PC-9 (cell line): ENCODE data around the gene BPIFA1. TPM values are rescaled to one million over a fixed set of nuclear protein-coding genes. Genes with fewer than 3 reads are reported as not detected.

Source experiments
- BruUV-seq: library from RNA; stranded (reverse); fragments of 400-500 nt; replicated peaks from 2 replicates; lab custom pipeline; 2021; lab: Mats Ljungman, UMichigan
- CTCF ChIA-PET: fragments of 300-600 bp; sonication (Branson Sonifier 250); formaldehyde crosslinking; loops from one replicate; lab custom pipeline; 2022; ENCODE audit warnings: antibody characterized with exemption; lab: Charles Lee
- POLR2A ChIA-PET: fragments of 300-600 bp; sonication (Branson Sonifier 250); formaldehyde crosslinking; loops from one replicate; lab custom pipeline; 2022; ENCODE audit warnings: antibody characterized with exemption; ENCODE audit not compliant: unreplicated experiment; lab: Charles Lee
- DNase-seq, 2 experiments: peaks; one replicate each; pipeline versions ENCODE4 v3.0.0 to v3.0.0-alpha.2; 2015 to 2022; ENCODE audit warnings: mixed read lengths in 1 of 2
- H2AFZ ChIP-seq: fragments of 200-600 bp; sonication (generic); 2 replicates; pipeline ENCODE4 v1.8.1; 2017; ENCODE audit warnings: antibody characterized with exemption
- H3F3A ChIP-seq: fragments of 200-600 bp; sonication (generic); 2 replicates; pipeline ENCODE4 v1.8.1; 2017; ENCODE audit warnings: antibody characterized with exemption, mild to moderate bottlenecking, low read depth; ENCODE audit not compliant: insufficient read depth
- H3K27ac ChIP-seq: fragments of 200-600 bp; sonication (generic); 2 replicates; pipeline ENCODE4 v1.6.1; 2016; ENCODE audit warnings: mixed run types
- H3K27me3 ChIP-seq: fragments of 200-600 bp; sonication (generic); 2 replicates; pipeline ENCODE4 v1.6.1; 2016; ENCODE audit warnings: low read depth, mixed run types; ENCODE audit not compliant: insufficient read depth
- H3K36me3 ChIP-seq: fragments of 200-600 bp; sonication (generic); 2 replicates; pipeline ENCODE4 v1.6.1; 2016; ENCODE audit warnings: low read depth, mixed run types
- H3K4me1 ChIP-seq: fragments of 200-600 bp; sonication (generic); replicated peaks from 2 replicates; pipeline ENCODE4 v1.6.1; 2016; ENCODE audit warnings: mixed run types; ENCODE audit not compliant: insufficient read depth
- H3K4me2 ChIP-seq: fragments of 200-600 bp; sonication (generic); 2 replicates; pipeline ENCODE4 v1.6.1; 2017; ENCODE audit warnings: mixed run types
- H3K4me3 ChIP-seq: fragments of 200-600 bp; sonication (generic); 2 replicates; pipeline ENCODE4 v1.6.1; 2016; ENCODE audit warnings: mixed run types
- H3K79me2 ChIP-seq: fragments of 200-600 bp; sonication (generic); 2 replicates; pipeline ENCODE4 v1.6.1; 2017; ENCODE audit warnings: low read depth, mixed run types
- H3K9me2 ChIP-seq: fragments of 200-600 bp; sonication (generic); 2 replicates; pipeline ENCODE4 v1.8.1; 2017; ENCODE audit warnings: mild to moderate bottlenecking; ENCODE audit not compliant: insufficient read depth
- H3K9me3 ChIP-seq: fragments of 200-600 bp; sonication (generic); 2 replicates; pipeline ENCODE4 v1.8.1; 2016; ENCODE audit warnings: low read depth; ENCODE audit not compliant: insufficient read depth
- H4K20me1 ChIP-seq: fragments of 200-600 bp; sonication (generic); 2 replicates; pipeline ENCODE4 v1.8.1; 2017; ENCODE audit not compliant: insufficient read depth
- EZH2 ChIP-seq: fragments of 200-600 bp; sonication (generic); IDR thresholded peaks from 2 replicates; pipeline ENCODE4 v1.8.0; 2017; ENCODE audit warnings: antibody characterized with exemption, low read depth
- intact Hi-C: fragments of 100-400 bp; cut with micrococcal nuclease; formaldehyde crosslinking; loops from one replicate; pipeline ENCODE4 v1.10.0; 2022; ENCODE audit not compliant: unreplicated experiment
- total RNA-seq: library from RNA; stranded (reverse); gene quantifications from 2 replicates; pipeline ENCODE4 v1.2.3, GENCODE V29; 2021
- TF ChIP-seq, protein P1 (sequence below): fragments of 200-600 bp; sonication (generic); conservative IDR thresholded peaks from 2 replicates; pipeline ENCODE4 v1.6.1; 2017; ENCODE audit warnings: mixed run types, antibody characterized with exemption, mild to moderate bottlenecking, moderate library complexity

BPIFA1 gene
- total RNA-seq, 1 experiment from 2014 or later = not detected

DNA sequence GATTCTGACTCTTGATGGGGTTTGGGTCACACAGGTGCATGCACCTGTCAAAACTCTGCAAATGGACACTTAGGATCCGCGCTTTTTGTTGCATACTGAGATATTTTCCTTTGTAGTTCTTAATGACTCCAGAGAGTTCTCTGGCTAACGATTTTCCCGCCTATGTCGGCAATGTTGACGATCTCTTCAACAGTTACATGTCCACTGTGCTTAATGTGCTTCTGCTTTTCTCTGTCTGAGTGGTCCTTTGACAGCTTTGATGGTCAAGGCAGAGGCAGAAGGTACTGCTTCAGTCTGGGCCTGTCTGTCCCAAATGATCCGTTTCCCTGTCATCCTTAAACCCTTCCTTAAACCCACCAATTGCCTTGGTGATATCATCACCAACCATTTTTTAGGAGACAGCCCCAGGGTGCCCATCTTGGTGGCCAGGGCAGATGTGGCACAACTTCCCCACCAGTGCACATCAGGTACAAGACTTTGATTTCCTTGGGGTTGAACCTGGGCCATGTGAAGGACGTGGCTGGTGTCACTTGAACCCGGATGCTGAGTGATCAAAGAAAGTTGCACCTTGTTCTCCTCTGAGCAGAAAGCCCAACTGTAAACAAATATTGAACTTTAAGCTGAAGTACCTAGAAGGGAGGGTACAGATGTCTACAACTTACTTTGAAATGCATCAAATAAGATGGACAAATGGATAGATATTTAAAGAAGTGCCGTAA lies 36.5 kb downstream of the BPIFA1 start:
- Histone ChIP-seq H3F3A (peaks cover under 1% of the 10 kb centered on the region; the same call in 1 of the 2 replicates), H4K20me1 (no peaks in the 10 kb centered on the region), H3K9me3 (no peaks in the 10 kb centered on the region), H3K4me1 (peaks cover 20% of the 10 kb centered on the region), H3K36me3 (no peaks in the 10 kb centered on the region), H3K4me2 (no peak overlapping the region), H3K27me3 (no peaks in the 10 kb centered on the region), H2AFZ (no peak overlapping the region), H3K9me2 (no peaks in the 10 kb centered on the region), H3K79me2 (no peaks in the 10 kb centered on the region), H3K4me3 (no peak overlapping the region), H3K27ac (no peak overlapping the region)
- DNase-seq = no peak
- POLR2A ChIA-PET = no interaction called here
- BruUV-seq = no TSS peak
- CTCF ChIA-PET = no interaction called here
- TF ChIP-seq, protein P1, sequence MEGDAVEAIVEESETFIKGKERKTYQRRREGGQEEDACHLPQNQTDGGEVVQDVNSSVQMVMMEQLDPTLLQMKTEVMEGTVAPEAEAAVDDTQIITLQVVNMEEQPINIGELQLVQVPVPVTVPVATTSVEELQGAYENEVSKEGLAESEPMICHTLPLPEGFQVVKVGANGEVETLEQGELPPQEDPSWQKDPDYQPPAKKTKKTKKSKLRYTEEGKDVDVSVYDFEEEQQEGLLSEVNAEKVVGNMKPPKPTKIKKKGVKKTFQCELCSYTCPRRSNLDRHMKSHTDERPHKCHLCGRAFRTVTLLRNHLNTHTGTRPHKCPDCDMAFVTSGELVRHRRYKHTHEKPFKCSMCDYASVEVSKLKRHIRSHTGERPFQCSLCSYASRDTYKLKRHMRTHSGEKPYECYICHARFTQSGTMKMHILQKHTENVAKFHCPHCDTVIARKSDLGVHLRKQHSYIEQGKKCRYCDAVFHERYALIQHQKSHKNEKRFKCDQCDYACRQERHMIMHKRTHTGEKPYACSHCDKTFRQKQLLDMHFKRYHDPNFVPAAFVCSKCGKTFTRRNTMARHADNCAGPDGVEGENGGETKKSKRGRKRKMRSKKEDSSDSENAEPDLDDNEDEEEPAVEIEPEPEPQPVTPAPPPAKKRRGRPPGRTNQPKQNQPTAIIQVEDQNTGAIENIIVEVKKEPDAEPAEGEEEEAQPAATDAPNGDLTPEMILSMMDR = no peak
- TF ChIP-seq EZH2 = no peak
- intact Hi-C loops = no loop called here

DNA sequence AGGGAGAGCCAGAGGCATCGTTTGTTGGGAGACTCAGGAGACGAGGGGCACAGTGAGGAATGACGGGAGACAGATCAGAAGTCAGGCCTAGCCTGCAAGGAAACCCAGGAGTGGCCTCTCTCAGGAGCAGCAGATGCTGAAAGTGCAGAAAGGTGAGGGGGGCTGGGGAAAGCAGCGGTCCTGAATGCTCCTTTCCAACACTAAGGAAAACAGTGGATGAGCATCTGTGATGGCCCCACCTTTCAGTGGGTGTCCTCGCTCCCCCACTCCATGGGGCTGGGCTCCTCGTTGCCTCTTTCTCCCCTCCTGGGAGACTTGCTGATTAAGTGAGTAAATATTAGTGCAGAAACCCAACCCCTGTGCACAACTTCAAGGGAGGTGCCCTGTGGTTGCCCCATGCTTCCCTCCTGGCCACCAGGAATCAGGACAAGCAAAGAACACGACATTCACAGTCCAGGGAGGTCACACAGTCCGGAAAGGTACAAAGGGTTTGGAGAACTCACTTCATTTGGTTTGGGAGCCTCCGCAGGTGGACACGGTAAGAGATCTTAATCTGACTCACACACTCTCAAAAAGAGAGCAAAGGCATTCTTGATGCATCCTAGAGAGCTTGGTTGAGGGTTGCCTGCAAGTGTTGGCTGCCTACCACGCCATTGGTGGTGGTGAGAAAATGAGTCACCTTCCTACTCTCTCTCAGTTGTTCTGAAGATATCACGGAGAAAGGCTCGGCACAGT lies 37.5 kb downstream of the BPIFA1 start:
- no peak overlapping the region for H3K4me3 ChIP-seq
- intact Hi-C loops = no loop called here
- no peak overlapping the region for H2AFZ ChIP-seq
- H3K27ac ChIP-seq = no peak overlapping the region
- no TSS peak for BruUV-seq
- no peaks in the 10 kb centered on the region for H3K36me3 ChIP-seq
- H3K4me1 ChIP-seq = peaks cover 30% of the 10 kb centered on the region
- H3F3A ChIP-seq = peaks cover 7% of the 10 kb centered on the region; the same call in 1 of the 2 replicates
- 0 out of 2 replicates have a peak overlapping the region, but pooled peaks have one; percentile 22 for H3K4me2 ChIP-seq
- H4K20me1 ChIP-seq = no peaks in the 10 kb centered on the region
- no peak for TF ChIP-seq EZH2
- TF ChIP-seq, protein P1 = no peak
- H3K9me3 ChIP-seq = no peaks in the 10 kb centered on the region
- no peaks in the 10 kb centered on the region for H3K9me2 ChIP-seq
- DNase-seq = peak in 1 of 2 experiments; percentile 62
- CTCF ChIA-PET = no interaction called here
- POLR2A ChIA-PET = no interaction called here
- no peaks in the 10 kb centered on the region for H3K27me3 ChIP-seq
- H3K79me2 ChIP-seq = no peaks in the 10 kb centered on the region

DNA sequence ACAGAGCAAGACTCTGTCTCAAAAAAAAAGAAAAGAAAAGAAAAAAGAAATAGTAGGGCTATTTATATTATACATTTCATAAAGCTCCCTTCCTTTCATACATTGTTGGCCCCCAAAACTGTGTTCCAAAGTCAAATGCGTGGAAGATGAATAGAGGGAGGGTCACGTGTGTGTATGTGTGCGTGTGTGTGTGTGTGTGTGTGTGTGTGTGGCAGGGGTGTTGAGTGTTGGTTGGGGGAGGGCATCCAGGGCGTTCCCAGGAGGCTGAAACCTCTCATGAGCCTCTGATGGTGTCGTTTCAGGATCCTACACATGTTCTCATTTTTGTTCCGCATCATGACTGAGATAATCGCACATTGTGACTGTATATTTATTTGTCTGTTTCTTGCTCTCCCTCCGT lies 39.4 kb downstream of the BPIFA1 start:
- H3K4me1 ChIP-seq = peaks cover 45% of the 10 kb centered on the region
- H3K79me2 ChIP-seq = no peaks in the 10 kb centered on the region
- ChIA-PET POLR2A (no interaction called here), CTCF (no interaction called here)
- intact Hi-C loops = no loop called here
- no peak overlapping the region for H3K27ac ChIP-seq
- no peak for DNase-seq
- no peaks in the 10 kb centered on the region for H3K27me3 ChIP-seq
- H3K4me3 ChIP-seq = no peak overlapping the region
- H2AFZ ChIP-seq = no peak overlapping the region
- H4K20me1 ChIP-seq = no peaks in the 10 kb centered on the region
- H3K9me2 ChIP-seq = no peaks in the 10 kb centered on the region
- H3F3A ChIP-seq = peaks cover 16% of the 10 kb centered on the region; the same call in 1 of the 2 replicates
- H3K4me2 ChIP-seq = no peak overlapping the region
- no TSS peak for BruUV-seq
- H3K36me3 ChIP-seq = no peaks in the 10 kb centered on the region
- no peak for TF ChIP-seq EZH2
- TF ChIP-seq, protein P1 = no peak
- H3K9me3 ChIP-seq = no peaks in the 10 kb centered on the region
